GM23338 (cell line): ENCODE measurements around the gene GATAD2A. TPM values are rescaled to one million over a fixed set of nuclear protein-coding genes. Genes with fewer than 3 reads are reported as not detected.

Experiments used
- ATAC-seq: fragments of 200-7000 bp; cut with Tn5 transposase; 3 replicates; pipeline ENCODE4 v1.9.1; 2020
- DNase-seq: peaks from one replicate; pipeline ENCODE4 v3.0.0-alpha.2; 2015; ENCODE audit warnings: low spot score
- H2AFZ ChIP-seq: fragments of 200-600 bp; sonication (generic); 2 replicates; pipeline ENCODE4 v1.8.0; 2016; ENCODE audit warnings: antibody characterized with exemption, mild to moderate bottlenecking, moderate library complexity
- H3F3A ChIP-seq: fragments of 200-600 bp; sonication (generic); replicated peaks from 2 replicates; pipeline ENCODE4 v1.8.0; 2017; ENCODE audit warnings: antibody characterized with exemption, mixed run types, low read depth
- H3K27ac ChIP-seq: fragments of 200-600 bp; sonication (generic); 2 replicates; pipeline ENCODE4 v1.6.1; 2016; ENCODE audit warnings: low read depth
- H3K27me3 ChIP-seq: fragments of 200-600 bp; sonication (generic); 2 replicates; pipeline ENCODE4 v1.8.0; 2016; ENCODE audit warnings: mild to moderate bottlenecking, mixed run types, moderate library complexity; ENCODE audit not compliant: insufficient read depth
- H3K36me3 ChIP-seq: fragments of 200-600 bp; sonication (generic); 2 replicates; pipeline ENCODE4 v1.8.0; 2016; ENCODE audit warnings: mild to moderate bottlenecking; ENCODE audit not compliant: insufficient read depth
- H3K4me1 ChIP-seq: fragments of 200-600 bp; sonication (generic); 2 replicates; pipeline ENCODE4 v1.8.0; 2016; ENCODE audit warnings: mild to moderate bottlenecking, moderate library complexity; ENCODE audit not compliant: insufficient read depth
- H3K4me2 ChIP-seq: fragments of 200-600 bp; sonication (generic); 2 replicates; pipeline ENCODE4 v1.7.1; 2017; ENCODE audit warnings: mixed run types
- H3K4me3 ChIP-seq: fragments of 200-600 bp; sonication (generic); 2 replicates; pipeline ENCODE4 v1.6.1; 2016; ENCODE audit warnings: mixed run types
- H3K79me2 ChIP-seq: fragments of 200-600 bp; sonication (generic); replicated peaks from 2 replicates; pipeline ENCODE4 v1.8.0; 2017; ENCODE audit warnings: mild to moderate bottlenecking; ENCODE audit not compliant: insufficient read depth
- H3K9me2 ChIP-seq: fragments of 200-600 bp; sonication (generic); 2 replicates; pipeline ENCODE4 v1.8.0; 2017; ENCODE audit not compliant: insufficient read depth
- H4K20me1 ChIP-seq: fragments of 200-600 bp; sonication (generic); replicated peaks from 2 replicates; pipeline ENCODE4 v1.8.0; 2017; ENCODE audit warnings: mild to moderate bottlenecking; ENCODE audit not compliant: insufficient read depth
- H3K27ac Mint-ChIP-seq: 2 replicates; pipeline ENCODE4 v1.8.0; 2020; ENCODE audit warnings: inconsistent platforms, mild to moderate bottlenecking, moderate library complexity, mixed read lengths
- H3K27me3 Mint-ChIP-seq: 3 replicates; pipeline ENCODE4 v1.8.0; 2022; ENCODE audit warnings: low read depth, mild to moderate bottlenecking, moderate library complexity, mixed read lengths, inconsistent platforms; ENCODE audit not compliant: insufficient read depth, poor library complexity
- H3K36me3 Mint-ChIP-seq: 3 replicates; pipeline ENCODE4 v1.8.0; 2021; ENCODE audit warnings: low read depth, mild to moderate bottlenecking, inconsistent platforms, moderate library complexity, mixed read lengths
- H3K4me1 Mint-ChIP-seq: 3 replicates; pipeline ENCODE4 v1.8.0; 2020; ENCODE audit warnings: mild to moderate bottlenecking, inconsistent platforms, mixed read lengths
- H3K4me3 Mint-ChIP-seq: 3 replicates; pipeline ENCODE4 v1.8.0; 2021; ENCODE audit warnings: moderate library complexity, mild to moderate bottlenecking, inconsistent platforms, mixed read lengths
- H3K9me3 Mint-ChIP-seq: 3 replicates; pipeline ENCODE4 v1.8.0; 2020; ENCODE audit warnings: moderate library complexity, mild to moderate bottlenecking, inconsistent platforms, mixed read lengths
- CREB1 ChIP-seq: fragments of 250-450 bp; sonication (Bioruptor Pico); IDR thresholded peaks from 2 replicates; pipeline ENCODE4 v1.5.0; 2020; ENCODE audit warnings: low read depth, mild to moderate bottlenecking, moderate library complexity
- CTCF ChIP-seq, 2 experiments: fragments of 200-600 bp in 1 of 2; sonication (generic) in 1 of 2; conservative IDR thresholded peaks; 2 replicates each; pipeline versions ENCODE4 v1.5.1 to v1.6.1; 2016 to 2017; ENCODE audit warnings: antibody characterized with exemption in 2 of 2, low read depth in 2 of 2, mild to moderate bottlenecking in 2 of 2, moderate library complexity in 1 of 2
- EZH2 ChIP-seq: fragments of 200-600 bp; sonication (generic); IDR thresholded peaks from one replicate; pipeline ENCODE4 v1.8.0; 2017; ENCODE audit warnings: antibody characterized with exemption, mild to moderate bottlenecking, low read depth; ENCODE audit not compliant: unreplicated experiment
- EZH2phosphoT487 ChIP-seq: fragments of 200-600 bp; sonication (generic); IDR thresholded peaks from one replicate; pipeline ENCODE4 v1.8.1; 2018; ENCODE audit warnings: antibody characterized with exemption; ENCODE audit not compliant: unreplicated experiment
- NANOG ChIP-seq: IDR thresholded peaks from 2 replicates; pipeline ENCODE4 v1.6.1; 2016; ENCODE audit warnings: antibody characterized with exemption, borderline replicate concordance
- POLR2AphosphoS5 ChIP-seq: IDR thresholded peaks from 2 replicates; pipeline ENCODE4 v1.6.1; 2016; ENCODE audit warnings: antibody characterized with exemption, low read depth
- REST ChIP-seq: IDR thresholded peaks from one replicate; pipeline ENCODE4 v1.6.1; 2018; ENCODE audit warnings: antibody characterized with exemption; ENCODE audit not compliant: unreplicated experiment
- ZNF331 ChIP-seq: fragments of 250-450 bp; sonication (Bioruptor Pico); IDR thresholded peaks from 2 replicates; pipeline ENCODE4 v1.5.0; 2020; ENCODE audit warnings: low read depth, mild to moderate bottlenecking, moderate library complexity
- ZNF462 ChIP-seq: fragments of 250-450 bp; sonication (Bioruptor Pico); IDR thresholded peaks from 2 replicates; pipeline ENCODE4 v1.5.0; 2020; ENCODE audit warnings: mild to moderate bottlenecking, moderate library complexity
- polyA plus RNA-seq: library from polyadenylated mRNA; unstranded; fragments of >200 nt; fragmentation: Nextera tagmentation; extraction: Ambion mirVana; gene quantifications from 2 replicates; pipeline ENCODE4 v1.2.1, GENCODE V29; 2016
- total RNA-seq: library from RNA; depleted of rRNA; stranded (reverse); fragments of >200 nt; shearing (Covaris generic); gene quantifications from 2 replicates; pipeline ENCODE4 v1.2.3, GENCODE V29; 2014

GATAD2A gene
- total and polyA plus RNA-seq, 2 experiments from 2014 or later, result 40.0 to 151 TPM

- no peak for TF ChIP-seq REST
These were observed 139.6 kb downstream of the GATAD2A start (continued) for GRCh38 chr19:19544954-19545591.

- Mint-ChIP-seq H3K4me1 (peaks cover 6% of the 10 kb centered on the region; the same call in 2 of the 3 replicates), H3K9me3 (no peaks in the 10 kb centered on the region; the same call in 2 of the 3 replicates), H3K27me3 (peaks cover 7% of the 10 kb centered on the region), H3K4me3 (no peak overlapping the region), H3K27ac (no peak overlapping the region), H3K36me3 (no peaks in the 10 kb centered on the region; the same call in 2 of the 3 replicates)
- ATAC-seq, result no peak
- H3K4me2 ChIP-seq, result no peak overlapping the region
- DNase-seq, result no peak
- no peak overlapping the region for H3K4me3 ChIP-seq
- H2AFZ ChIP-seq, result no peak overlapping the region
- no peaks in the 10 kb centered on the region for H3F3A ChIP-seq
- H4K20me1 ChIP-seq, result no peaks in the 10 kb centered on the region
- H3K79me2 ChIP-seq, result no peaks in the 10 kb centered on the region
- H3K36me3 ChIP-seq, result no peaks in the 10 kb centered on the region
- H3K27ac ChIP-seq, result no peak overlapping the region
- H3K27me3 ChIP-seq, result peaks cover 1% of the 10 kb centered on the region; the same call in 1 of the 2 replicates
- no peaks in the 10 kb centered on the region for H3K9me2 ChIP-seq
- no peaks in the 10 kb centered on the region for H3K4me1 ChIP-seq
- TF ChIP-seq NANOG (no peak), ZNF331 (CRISPR knock-in tag) (no peak), EZH2 (no peak), EZH2phosphoT487 (no peak), CTCF (conservative IDR thresholded peaks at IDR 0.05; ENCODE audit: low read depth in 2 of 2) (no peak), POLR2AphosphoS5 (no peak), REST (no peak), ZNF462 (CRISPR knock-in tag) (no peak), CREB1 (CRISPR knock-in tag) (no peak)
These were observed 140.2 kb downstream of the GATAD2A start for GRCh38 chr19:19545707-19546106.
